ENCODE data around the gene PGAP2.

DNA sequence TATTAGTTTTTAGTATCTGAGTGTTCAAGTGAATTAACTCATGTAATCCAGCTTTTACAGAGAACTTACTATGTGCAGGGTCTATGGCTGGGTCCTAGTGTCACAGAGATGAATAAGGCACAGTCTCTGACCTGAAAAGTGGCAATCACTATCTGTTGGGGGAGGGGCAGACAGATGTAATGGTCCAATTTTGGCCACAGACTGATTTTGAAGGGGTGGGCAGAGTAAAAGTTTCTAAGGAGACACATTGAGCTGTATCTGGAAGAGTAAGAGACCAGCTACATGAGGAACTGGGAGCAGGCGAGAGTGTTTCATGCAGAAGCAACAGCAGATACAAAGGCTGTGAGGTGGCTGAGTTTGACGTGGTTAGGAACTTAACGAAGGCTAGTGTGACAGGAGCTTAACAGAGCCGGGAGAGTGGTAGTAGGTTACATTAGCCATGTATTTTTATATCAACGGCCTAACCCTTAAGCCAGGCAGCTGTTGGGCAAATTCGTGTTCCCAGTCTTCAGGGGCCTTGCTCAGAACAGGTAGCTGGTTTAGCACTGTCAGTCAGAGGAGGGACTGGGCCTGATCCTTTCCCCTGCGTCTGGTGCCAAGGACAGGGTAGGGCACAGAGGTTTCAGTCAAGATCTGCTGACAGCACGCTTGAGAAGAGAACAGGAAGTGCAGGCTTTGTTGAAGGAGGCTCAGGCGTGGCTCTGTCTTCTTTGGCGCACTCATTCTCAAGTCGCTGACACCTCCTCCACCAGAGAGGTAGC lies 45.7 kb downstream of the PGAP2 start:
- TF ChIP-seq, protein P1, sequence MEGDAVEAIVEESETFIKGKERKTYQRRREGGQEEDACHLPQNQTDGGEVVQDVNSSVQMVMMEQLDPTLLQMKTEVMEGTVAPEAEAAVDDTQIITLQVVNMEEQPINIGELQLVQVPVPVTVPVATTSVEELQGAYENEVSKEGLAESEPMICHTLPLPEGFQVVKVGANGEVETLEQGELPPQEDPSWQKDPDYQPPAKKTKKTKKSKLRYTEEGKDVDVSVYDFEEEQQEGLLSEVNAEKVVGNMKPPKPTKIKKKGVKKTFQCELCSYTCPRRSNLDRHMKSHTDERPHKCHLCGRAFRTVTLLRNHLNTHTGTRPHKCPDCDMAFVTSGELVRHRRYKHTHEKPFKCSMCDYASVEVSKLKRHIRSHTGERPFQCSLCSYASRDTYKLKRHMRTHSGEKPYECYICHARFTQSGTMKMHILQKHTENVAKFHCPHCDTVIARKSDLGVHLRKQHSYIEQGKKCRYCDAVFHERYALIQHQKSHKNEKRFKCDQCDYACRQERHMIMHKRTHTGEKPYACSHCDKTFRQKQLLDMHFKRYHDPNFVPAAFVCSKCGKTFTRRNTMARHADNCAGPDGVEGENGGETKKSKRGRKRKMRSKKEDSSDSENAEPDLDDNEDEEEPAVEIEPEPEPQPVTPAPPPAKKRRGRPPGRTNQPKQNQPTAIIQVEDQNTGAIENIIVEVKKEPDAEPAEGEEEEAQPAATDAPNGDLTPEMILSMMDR (IDR thresholded peaks at IDR 0.05): no peak
- no peak for TF ChIP-seq EZH2 (IDR thresholded peaks at IDR 0.05; ENCODE audit: borderline replicate concordance, insufficient read depth, low read depth, low read length, poor library complexity, severe bottlenecking)

Measured in B cell (primary cell).